ENCODE data around the gene MKX. TPM values are rescaled to one million over a fixed set of nuclear protein-coding genes. Genes with fewer than 3 reads are reported as not detected.

The MKX gene
- polyA plus RNA-seq, 10 donors, result 1.0 to 15.6 (median 8.3) TPM

- DNase-seq, result no peak
These were observed 86.8 kb downstream of the MKX start for GRCh38 chr10:27658788-27659187.

- DNase-seq, result no peak
These were observed 90.3 kb downstream of the MKX start for GRCh38 chr10:27655296-27655695.

GRCh38 chr10:27654284-27654683, 91.3 kb downstream of the MKX start:
- DNase-seq, result no peak

GRCh38 chr10:27646604-27647175, 98.9 kb downstream of the MKX start:
- DNase-seq, result peak in 1 of 3 donors; percentile 22

GRCh38 chr10:27646194-27646593, 99.4 kb downstream of the MKX start:
- peak in 2 of 3 donors; percentile 19 to 62 for DNase-seq

- no peak for DNase-seq
These were observed 101.2 kb downstream of the MKX start for GRCh38 chr10:27644307-27644939.

- DNase-seq, result peak in 2 of 3 donors; percentile 56 to 70
These were observed 102.3 kb downstream of the MKX start for GRCh38 chr10:27643301-27643700.

- no peak for DNase-seq
These were observed 103.5 kb downstream of the MKX start for GRCh38 chr10:27642023-27642589.

- DNase-seq, result peak in 1 of 3 donors; percentile 72
These were observed 107.4 kb downstream of the MKX start for GRCh38 chr10:27638071-27638750.

GRCh38 chr10:27637601-27638000, 108.0 kb downstream of the MKX start:
- DNase-seq, result no peak

GRCh38 chr10:27636816-27637215, 108.8 kb downstream of the MKX start:
- DNase-seq, result no peak

- no peak for DNase-seq
These were observed 109.8 kb downstream of the MKX start for GRCh38 chr10:27635699-27636270.

- DNase-seq, result no peak
These were observed 110.3 kb downstream of the MKX start for GRCh38 chr10:27635290-27635689.

- no peak for DNase-seq
These were observed 117.0 kb downstream of the MKX start for GRCh38 chr10:27628621-27629020.

GRCh38 chr10:27626890-27627289, 118.7 kb downstream of the MKX start:
- peak in 1 of 3 donors; percentile 54 for DNase-seq

GRCh38 chr10:27625452-27626211, 120.0 kb downstream of the MKX start:
- peak in 1 of 3 donors; percentile 65 for DNase-seq

GRCh38 chr10:27624941-27625340, 120.7 kb downstream of the MKX start:
- no peak for DNase-seq
